Endothelial cell of umbilical vein (primary cell): Measurements from ENCODE around the gene TMEM140. TPM values are rescaled to one million over a fixed set of nuclear protein-coding genes. Genes with fewer than 3 reads are reported as not detected.

Source experiments
- BruUV-seq: library from RNA; stranded (reverse); fragments of 400-500 nt; replicated peaks from 2 replicates; lab custom pipeline; 2021; lab: Mats Ljungman, UMichigan
- CTCF ChIA-PET: fragments of 300-600, 350-600 bp; sonication (Branson Sonifier 250); formaldehyde crosslinking; loops from one replicate; lab custom pipeline; 2021; ENCODE audit warnings: antibody characterized with exemption, inconsistent platforms; lab: Charles Lee
- POLR2A ChIA-PET: fragments of 300-600, 350-600 bp; sonication (Branson Sonifier 250); formaldehyde crosslinking; loops from one replicate; lab custom pipeline; 2021; ENCODE audit warnings: antibody characterized with exemption, inconsistent platforms; lab: Charles Lee
- DNase-seq: peaks from one replicate; pipeline ENCODE4 v3.0.0-alpha.2; 2011; ENCODE audit warnings: low read depth, low spot score
- FAIRE-seq: peaks from 2 replicates; lab custom pipeline; 2011; peaks lifted over from hg19 to GRCh38; lab: Jason Lieb, UNC
- H2AFZ ChIP-seq: 2 replicates; pipeline ENCODE4 v1.6.0; 2012; ENCODE audit warnings: low read depth, low read length, control low read depth, inconsistent platforms
- H3K27ac ChIP-seq: 2 replicates; pipeline ENCODE4 v1.5.1; 2011; ENCODE audit warnings: low read depth, mild to moderate bottlenecking, control low read depth, low read length, moderate library complexity; ENCODE audit not compliant: insufficient read depth
- H3K27me3 ChIP-seq, 2 experiments: 2 replicates each; pipeline versions ENCODE4 v1.6.0 to v1.6.1; 2011; ENCODE audit warnings: low read length in 2 of 2, mixed read lengths in 1 of 2; ENCODE audit not compliant: control insufficient read depth in 2 of 2, insufficient read depth in 2 of 2
- H3K36me3 ChIP-seq, 2 experiments: 2 replicates in 1 of 2; 3 replicates in 1 of 2; pipeline ENCODE4 v1.5.1; 2011; ENCODE audit warnings: low read length in 2 of 2, mild to moderate bottlenecking in 1 of 2, moderate library complexity in 1 of 2; ENCODE audit not compliant: control insufficient read depth in 2 of 2, insufficient read depth in 2 of 2; ENCODE audit errors: extremely low read depth in 1 of 2
- H3K4me1 ChIP-seq: 3 replicates; pipeline ENCODE4 v1.5.1; 2011; ENCODE audit warnings: mild to moderate bottlenecking, low read length; ENCODE audit not compliant: control insufficient read depth, insufficient read depth; ENCODE audit errors: extremely low read depth
- H3K4me2 ChIP-seq: 2 replicates; pipeline ENCODE4 v1.6.1; 2011; ENCODE audit warnings: low read length, control low read depth, mixed read lengths; ENCODE audit not compliant: insufficient read depth
- H3K4me3 ChIP-seq, 3 experiments: fragments of 200-600 bp in 1 of 3; sonication (generic), shearing (Covaris generic) in 1 of 3; replicated peaks in 1 of 3; 2 replicates each; pipeline ENCODE4 v1.5.1; 2011 to 2016; ENCODE audit warnings: control low read depth in 3 of 3, low read length in 3 of 3, mild to moderate bottlenecking in 2 of 3, inconsistent platforms in 1 of 3, low read depth in 1 of 3, moderate library complexity in 1 of 3; ENCODE audit not compliant: insufficient read depth in 1 of 3
- H3K79me2 ChIP-seq: 2 replicates; pipeline ENCODE4 v1.6.0; 2012; ENCODE audit warnings: low read length, inconsistent platforms; ENCODE audit not compliant: control insufficient read depth, insufficient read depth
- H3K9ac ChIP-seq: replicated peaks from 2 replicates; pipeline ENCODE3; 2011; ENCODE audit warnings: low read length, control low read depth; ENCODE audit not compliant: insufficient read depth; ENCODE audit errors: extremely low read depth
- H3K9me1 ChIP-seq: replicated peaks from 3 replicates; pipeline ENCODE4 v1.6.0; 2011; ENCODE audit warnings: mild to moderate bottlenecking, low read length; ENCODE audit not compliant: control insufficient read depth, insufficient read depth; ENCODE audit errors: extremely low read depth
- H3K9me3 ChIP-seq: replicated peaks from 2 replicates; pipeline ENCODE4 v1.5.1; 2012; ENCODE audit warnings: low read length, inconsistent platforms; ENCODE audit not compliant: control insufficient read depth, insufficient read depth
- H4K20me1 ChIP-seq: replicated peaks from 2 replicates; pipeline ENCODE3; 2011; ENCODE audit warnings: mild to moderate bottlenecking, low read length; ENCODE audit not compliant: control insufficient read depth, insufficient read depth; ENCODE audit errors: extremely low read depth
- EZH2 ChIP-seq: IDR thresholded peaks from 2 replicates; pipeline ENCODE4 v1.6.1; 2012; ENCODE audit warnings: borderline replicate concordance, low read depth, mild to moderate bottlenecking, moderate library complexity, low read length, inconsistent platforms; ENCODE audit not compliant: severe bottlenecking
- FOS ChIP-seq: IDR thresholded peaks from 2 replicates; pipeline ENCODE4 v1.6.1; 2011; ENCODE audit warnings: mild to moderate bottlenecking, low read length, moderate library complexity, borderline replicate concordance; ENCODE audit not compliant: insufficient read depth
- GATA2 ChIP-seq: IDR thresholded peaks from 2 replicates; pipeline ENCODE4 v1.7.0; 2011; ENCODE audit warnings: low read depth, mild to moderate bottlenecking, moderate library complexity, mixed read lengths, low read length; ENCODE audit not compliant: insufficient read length, insufficient read depth
- JUN ChIP-seq: IDR thresholded peaks from 2 replicates; pipeline ENCODE4 v1.6.1; 2011; ENCODE audit warnings: borderline replicate concordance, low read depth; ENCODE audit not compliant: insufficient read length, insufficient read depth
- MAX ChIP-seq: IDR thresholded peaks from 2 replicates; pipeline ENCODE4 v1.6.1; 2011; ENCODE audit not compliant: insufficient read depth, insufficient read length
- MYC ChIP-seq: IDR thresholded peaks from one replicate; pipeline ENCODE4 v1.6.1; 2011; ENCODE audit warnings: mild to moderate bottlenecking, low read depth, low read length
- POLR2A ChIP-seq: IDR thresholded peaks from 2 replicates; pipeline ENCODE4 v1.6.1; 2012; ENCODE audit warnings: low read depth, mild to moderate bottlenecking, control low read depth, low read length
- POLR2AphosphoS5 ChIP-seq: IDR thresholded peaks from 2 replicates; pipeline ENCODE4 v1.6.1; 2012; ENCODE audit warnings: low read depth, mild to moderate bottlenecking, control low read depth, low read length, moderate library complexity; ENCODE audit not compliant: insufficient read depth
- dilution Hi-C: fragments of 300-500 bp; cut with MboI; formaldehyde crosslinking; loops from one replicate; pipeline ENCODE4 v1.15.0; 2019; ENCODE audit warnings: low sequenced_read_pairs; ENCODE audit not compliant: extremely low pct_ligation_motif_present
- intact Hi-C: fragments of 100-400 bp; cut with micrococcal nuclease; formaldehyde crosslinking; loops from one replicate; pipeline ENCODE4 v1.10.0; 2022
- polyA plus RNA-seq, 4 experiments: library from polyadenylated mRNA; depleted of rRNA in 3 of 4; stranded (reverse) in 3 of 4; unstranded in 1 of 4; fragments of >200 nt; gene quantifications; 2 replicates each; pipeline versions ENCODE4 v1.2.1 to v1.2.3, GENCODE V29; 2011 to 2012; ENCODE audit warnings: missing spikeins in 1 of 4
- total RNA-seq: library from RNA; stranded (reverse); gene quantifications from 2 replicates; pipeline ENCODE4 v1.2.3, GENCODE V29; 2021
- TF ChIP-seq, protein P1 (sequence below), 2 donors: IDR thresholded peaks; 1 replicate in 1 of 2; 2 replicates in 1 of 2; pipeline ENCODE4 v1.5.1; 2011; ENCODE audit warnings: low read length in 2 of 2, mild to moderate bottlenecking in 2 of 2, moderate library complexity in 2 of 2, control low read depth in 1 of 2, inconsistent platforms in 1 of 2, low read depth in 1 of 2; ENCODE audit not compliant: insufficient read depth in 1 of 2; ENCODE audit errors: extremely low read depth in 1 of 2

The TMEM140 gene
- total and polyA plus RNA-seq, 2 donors (not counting 3 experiments of a cell fraction or from before 2014, with no cell fraction given): 17.9 to 26.5 TPM

GRCh38 chr7:135180122-135180521 is 32.2 kb downstream of the TMEM140 start:
- Histone ChIP-seq H3K9me1 (no peaks in the 10 kb centered on the region), H3K4me1 (no peaks in the 10 kb centered on the region), H3K4me3 (no peak overlapping the region), H3K27ac (no peak overlapping the region), H3K4me2 (no peak overlapping the region), H4K20me1 (no peaks in the 10 kb centered on the region), H2AFZ (no peak overlapping the region), H3K9me3 (peaks cover 15% of the 10 kb centered on the region), H3K36me3 (no peaks in the 10 kb centered on the region), H3K9ac (no peak overlapping the region), H3K79me2 (no peaks in the 10 kb centered on the region), H3K27me3 (no peaks in the 10 kb centered on the region)
- no peak for DNase-seq
- no TSS peak for BruUV-seq
- CTCF ChIA-PET: interaction anchor here (1.2 kb wide), 1 partner anchor 94 kb away, joined by 3 read pairs; no protein-coding TSS in a partner anchor
- TF ChIP-seq JUN: no peak
- no peak for TF ChIP-seq EZH2
- no peak for TF ChIP-seq MAX
- TF ChIP-seq MYC: no peak
- TF ChIP-seq FOS: no peak
- no peak for TF ChIP-seq GATA2
- TF ChIP-seq, protein P1, sequence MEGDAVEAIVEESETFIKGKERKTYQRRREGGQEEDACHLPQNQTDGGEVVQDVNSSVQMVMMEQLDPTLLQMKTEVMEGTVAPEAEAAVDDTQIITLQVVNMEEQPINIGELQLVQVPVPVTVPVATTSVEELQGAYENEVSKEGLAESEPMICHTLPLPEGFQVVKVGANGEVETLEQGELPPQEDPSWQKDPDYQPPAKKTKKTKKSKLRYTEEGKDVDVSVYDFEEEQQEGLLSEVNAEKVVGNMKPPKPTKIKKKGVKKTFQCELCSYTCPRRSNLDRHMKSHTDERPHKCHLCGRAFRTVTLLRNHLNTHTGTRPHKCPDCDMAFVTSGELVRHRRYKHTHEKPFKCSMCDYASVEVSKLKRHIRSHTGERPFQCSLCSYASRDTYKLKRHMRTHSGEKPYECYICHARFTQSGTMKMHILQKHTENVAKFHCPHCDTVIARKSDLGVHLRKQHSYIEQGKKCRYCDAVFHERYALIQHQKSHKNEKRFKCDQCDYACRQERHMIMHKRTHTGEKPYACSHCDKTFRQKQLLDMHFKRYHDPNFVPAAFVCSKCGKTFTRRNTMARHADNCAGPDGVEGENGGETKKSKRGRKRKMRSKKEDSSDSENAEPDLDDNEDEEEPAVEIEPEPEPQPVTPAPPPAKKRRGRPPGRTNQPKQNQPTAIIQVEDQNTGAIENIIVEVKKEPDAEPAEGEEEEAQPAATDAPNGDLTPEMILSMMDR (IDR thresholded peaks at IDR 0.05; ENCODE audit: extremely low read depth in 1 of 2, insufficient read depth in 1 of 2, low read depth in 1 of 2, low read length in 2 of 2): no peak
- no peak for TF ChIP-seq POLR2A
- no peak for TF ChIP-seq POLR2AphosphoS5
- dilution Hi-C loops: no loop called here
- POLR2A ChIA-PET: no interaction called here
- FAIRE-seq: no peak
- intact Hi-C loops: no loop called here
